HG03095 (cell line): ENCODE measurements around the gene RBM22.
"Not testable (repeated sequence)": the region's sequence is repeated elsewhere in the genome, so short reads cannot be mapped to it uniquely, and the experiment has no call there.

Source experiments
- ATAC-seq: cut with Tn5 transposase; IDR thresholded peaks from one replicate; pipeline ENCODE4 v1.9.1; 2021; ENCODE audit warnings: moderate library complexity; ENCODE audit not compliant: unreplicated experiment

Gene RBM22

GRCh38 chr5:150700594-150701377 is at the start of gene RBM22:
RBM22 (minus strand) TSS chr5:150701062; CDS start chr5:150700985, 77 bp downstream.
- peak; percentile 99 for ATAC-seq

GRCh38 chr5:150750469-150750868 is 49.6 kb upstream of the RBM22 start:
- no peak for ATAC-seq

GRCh38 chr5:150743142-150743488 is 42.3 kb upstream of the RBM22 start:
- ATAC-seq = not testable (repeated sequence)

- not testable (repeated sequence) for ATAC-seq
Observed at GRCh38 chr5:150742455-150743141, 41.7 kb upstream of the RBM22 start.

GRCh38 chr5:150740992-150741391 is 40.1 kb upstream of the RBM22 start:
- no peak for ATAC-seq

GRCh38 chr5:150738862-150739261 is 38.0 kb upstream of the RBM22 start:
- no peak for ATAC-seq

GRCh38 chr5:150734579-150735384 is 33.9 kb upstream of the RBM22 start:
- ATAC-seq = peak; percentile 44

- ATAC-seq = no peak
Observed at GRCh38 chr5:150731669-150732242, 30.9 kb upstream of the RBM22 start.

- ATAC-seq = no peak
Observed at GRCh38 chr5:150729859-150730258, 29.0 kb upstream of the RBM22 start.

GRCh38 chr5:150723845-150724244 is 23.0 kb upstream of the RBM22 start:
- no peak for ATAC-seq

- ATAC-seq = no peak
Observed at GRCh38 chr5:150710165-150710564, 9.3 kb upstream of the RBM22 start.

- no peak for ATAC-seq
Observed at GRCh38 chr5:150706776-150707390, 6.0 kb upstream of the RBM22 start.

GRCh38 chr5:150703762-150704161 is 2.9 kb upstream of the RBM22 start:
- no peak for ATAC-seq

- ATAC-seq = peak; percentile 3
Observed at GRCh38 chr5:150700246-150700593, 642 bp downstream of the RBM22 start.

- no peak for ATAC-seq
Observed at GRCh38 chr5:150694612-150695011, 6.2 kb downstream of the RBM22 start.

GRCh38 chr5:150692276-150692675 is 8.6 kb downstream of the RBM22 start:
- no peak for ATAC-seq

GRCh38 chr5:150690760-150691159 is 10.1 kb downstream of the RBM22 start:
- ATAC-seq = no peak

GRCh38 chr5:150689120-150689519 is 11.7 kb downstream of the RBM22 start:
- no peak for ATAC-seq

- no peak for ATAC-seq
Observed at GRCh38 chr5:150676578-150676977, 24.3 kb downstream of the RBM22 start.

GRCh38 chr5:150675069-150675468 is 25.8 kb downstream of the RBM22 start:
- ATAC-seq = no peak

- ATAC-seq = no peak
Observed at GRCh38 chr5:150674341-150674821, 26.5 kb downstream of the RBM22 start.
